Colonic mucosa (tissue), 4 donors: ENCODE measurements around the gene FAT1. TPM values are rescaled to one million over a fixed set of nuclear protein-coding genes. Genes with fewer than 3 reads are reported as not detected.

Source experiments
- DNase-seq: peaks from one replicate; pipeline ENCODE4 v3.0.0-alpha.2; 2020
- H3K27ac ChIP-seq: fragments of 200-600 bp; one replicate; pipeline ENCODE4 v1.8.0; 2021
- H3K27me3 ChIP-seq: fragments of 200-600 bp; one replicate; pipeline ENCODE4 v1.8.0; 2021
- H3K36me3 ChIP-seq: fragments of 200-600 bp; one replicate; pipeline ENCODE4 v1.8.0; 2021
- H3K4me1 ChIP-seq: fragments of 200-600 bp; one replicate; pipeline ENCODE4 v1.8.0; 2021; ENCODE audit warnings: mild to moderate bottlenecking
- H3K4me3 ChIP-seq: fragments of 200-600 bp; one replicate; pipeline ENCODE4 v1.8.0; 2021
- H3K9ac ChIP-seq, 2 donors: one replicate each; pipeline ENCODE4 v1.7.0; 2013; ENCODE audit warnings: control low read depth in 2 of 2, low read depth in 2 of 2, low read length in 2 of 2
- H3K9me3 ChIP-seq: fragments of 200-600 bp; one replicate; pipeline ENCODE4 v1.8.0; 2021
- intact Hi-C: fragments of 100-400 bp; cut with DNase I; formaldehyde crosslinking; loops from one replicate; pipeline ENCODE4 v1.14.1; 2022
- total RNA-seq, 2 donors: library from RNA; stranded (reverse); fragmentation: NEBNext Ultra II Directional in 1 of 2; extraction: Animal tissue kit (Norgen Biotek cat#: 25700) in 1 of 2; gene quantifications; one replicate each; pipeline ENCODE4 v1.2.1, GENCODE V29; 2021
- TF ChIP-seq, protein P1 (sequence below): fragments of 200-600 bp; IDR thresholded peaks from one replicate; pipeline ENCODE4 v1.8.0; 2022; ENCODE audit warnings: antibody characterized with exemption, mild to moderate bottlenecking
- donor health status: healthy.
- donor health status: DM: no; HTN: no; CAD: no.
- donor health status: DM: no; HTN: no; CAD: no.

Gene FAT1
- total RNA-seq, 2 donors from 2014 or later: 243 to 300 TPM

DNA sequence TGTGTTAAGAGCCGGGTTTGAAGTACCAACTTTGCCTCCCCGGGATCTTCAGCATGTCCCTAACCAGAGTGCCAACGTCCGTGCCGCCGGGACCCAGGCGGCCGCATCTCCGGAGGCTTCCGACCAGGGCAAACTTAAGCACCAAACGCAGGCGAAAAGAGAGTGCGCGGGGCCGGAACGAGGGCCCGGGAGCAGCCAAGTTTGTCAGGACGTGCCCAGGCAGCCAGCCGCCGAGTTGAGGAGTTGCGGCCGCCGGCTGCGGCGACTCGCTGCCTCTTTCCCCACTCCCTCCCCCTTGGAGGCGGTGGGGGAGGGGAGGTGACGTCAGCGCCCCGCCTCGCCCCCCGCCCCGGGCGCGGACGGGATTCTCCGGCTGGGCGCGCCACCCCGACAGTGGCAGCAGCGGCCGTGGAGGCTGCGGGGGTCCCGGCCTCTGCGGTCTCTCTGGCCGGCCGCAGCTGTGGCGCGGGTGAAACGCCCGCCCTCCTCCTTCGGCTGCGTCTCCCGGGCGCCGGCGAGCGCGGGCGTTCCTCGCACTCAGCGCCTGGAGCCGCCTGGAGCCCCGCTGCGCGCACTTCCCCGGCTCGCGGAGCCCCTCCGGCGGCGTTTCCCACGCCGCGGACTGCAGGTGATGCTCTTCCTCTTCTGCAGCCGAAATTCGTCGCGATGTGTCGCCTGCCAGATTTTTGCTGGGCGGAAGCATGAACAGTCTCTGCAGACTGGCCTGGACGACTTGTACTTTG, 2.9 kb upstream of the FAT1 start:
- no peaks in the 10 kb centered on the region for H3K27me3 ChIP-seq
- H3K9ac ChIP-seq: peak overlapping the region; percentile 71 to 98
- H3K9me3 ChIP-seq: no peaks in the 10 kb centered on the region
- TF ChIP-seq, protein P1, sequence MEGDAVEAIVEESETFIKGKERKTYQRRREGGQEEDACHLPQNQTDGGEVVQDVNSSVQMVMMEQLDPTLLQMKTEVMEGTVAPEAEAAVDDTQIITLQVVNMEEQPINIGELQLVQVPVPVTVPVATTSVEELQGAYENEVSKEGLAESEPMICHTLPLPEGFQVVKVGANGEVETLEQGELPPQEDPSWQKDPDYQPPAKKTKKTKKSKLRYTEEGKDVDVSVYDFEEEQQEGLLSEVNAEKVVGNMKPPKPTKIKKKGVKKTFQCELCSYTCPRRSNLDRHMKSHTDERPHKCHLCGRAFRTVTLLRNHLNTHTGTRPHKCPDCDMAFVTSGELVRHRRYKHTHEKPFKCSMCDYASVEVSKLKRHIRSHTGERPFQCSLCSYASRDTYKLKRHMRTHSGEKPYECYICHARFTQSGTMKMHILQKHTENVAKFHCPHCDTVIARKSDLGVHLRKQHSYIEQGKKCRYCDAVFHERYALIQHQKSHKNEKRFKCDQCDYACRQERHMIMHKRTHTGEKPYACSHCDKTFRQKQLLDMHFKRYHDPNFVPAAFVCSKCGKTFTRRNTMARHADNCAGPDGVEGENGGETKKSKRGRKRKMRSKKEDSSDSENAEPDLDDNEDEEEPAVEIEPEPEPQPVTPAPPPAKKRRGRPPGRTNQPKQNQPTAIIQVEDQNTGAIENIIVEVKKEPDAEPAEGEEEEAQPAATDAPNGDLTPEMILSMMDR: no peak
- H3K4me3 ChIP-seq: peak overlapping the region; percentile 76
- intact Hi-C loops: loop anchor here (5.0 kb wide), 1 partner anchor 206 kb away; no protein-coding TSS in a partner anchor
- H3K27ac ChIP-seq: peak overlapping the region; percentile 92
- H3K36me3 ChIP-seq: no peaks in the 10 kb centered on the region
- H3K4me1 ChIP-seq: no peaks in the 10 kb centered on the region
- DNase-seq: peak; percentile 88

- Histone ChIP-seq H3K36me3 (no peaks in the 10 kb centered on the region), H3K4me3 (peak overlapping the region; percentile 76), H3K27ac (peak overlapping the region; percentile 92), H3K27me3 (no peaks in the 10 kb centered on the region), H3K9me3 (no peaks in the 10 kb centered on the region), H3K4me1 (no peaks in the 10 kb centered on the region), H3K9ac (peak overlapping the region; percentile 71 to 98)
- DNase-seq: peak; percentile 87
- intact Hi-C loops: loop anchor here (5.0 kb wide), 1 partner anchor 207 kb away; no protein-coding TSS in a partner anchor
- TF ChIP-seq, protein P1: peak; percentile 66
These were observed 2.1 kb upstream of the FAT1 start for GRCh38 chr4:186725469-186726425.

DNA sequence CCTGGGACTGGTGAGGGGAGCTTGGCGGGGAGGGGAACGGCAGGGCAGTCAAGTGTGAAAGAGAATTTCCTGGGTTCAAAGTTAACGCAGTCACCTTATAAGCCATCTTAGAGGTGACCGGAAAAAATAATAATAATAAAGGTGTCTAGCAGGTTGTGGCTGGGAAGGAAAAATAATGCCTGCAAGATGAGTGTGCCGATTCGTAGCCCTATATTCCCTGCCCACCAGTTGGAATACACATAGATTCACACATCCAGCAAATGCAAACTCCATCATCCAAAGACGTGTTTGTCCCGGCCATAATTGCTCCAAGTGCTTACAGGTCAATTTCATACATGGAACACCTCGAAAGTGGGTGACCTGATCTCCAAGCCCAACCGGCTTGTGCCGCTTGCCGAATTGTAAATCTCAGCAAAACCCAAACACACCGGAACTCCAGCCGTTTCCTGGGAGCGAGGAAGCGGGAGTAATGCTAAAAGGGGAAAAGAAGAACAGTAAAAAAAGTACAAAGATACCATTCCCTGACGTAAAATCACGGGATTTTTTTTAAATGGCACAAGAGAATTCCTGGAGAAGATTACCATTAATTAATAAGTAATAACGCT, 1.3 kb upstream of the FAT1 start:
- intact Hi-C loops: loop anchor here (5.0 kb wide), 2 partner anchors 58 to 207 kb away; no protein-coding TSS in a partner anchor
- DNase-seq: peak; percentile 46
- peak overlapping the region; percentile 80 to 98 for H3K9ac ChIP-seq
- H3K27me3 ChIP-seq: no peaks in the 10 kb centered on the region
- peak overlapping the region; percentile 76 for H3K4me3 ChIP-seq
- H3K4me1 ChIP-seq: no peaks in the 10 kb centered on the region
- TF ChIP-seq, protein P1: no peak
- H3K9me3 ChIP-seq: no peaks in the 10 kb centered on the region
- no peaks in the 10 kb centered on the region for H3K36me3 ChIP-seq
- H3K27ac ChIP-seq: peak overlapping the region; percentile 92

GRCh38 chr4:186724058-186724863, 605 bp upstream of the FAT1 start:
- Histone ChIP-seq H3K9ac (peak overlapping the region; percentile 80 to 98), H3K9me3 (no peaks in the 10 kb centered on the region), H3K27me3 (no peaks in the 10 kb centered on the region), H3K4me3 (peak overlapping the region; percentile 76), H3K27ac (peak overlapping the region; percentile 92), H3K4me1 (no peaks in the 10 kb centered on the region), H3K36me3 (no peaks in the 10 kb centered on the region)
- peak; percentile 50 for DNase-seq
- TF ChIP-seq, protein P1: no peak
- intact Hi-C loops: loop anchor here (5.0 kb wide), 1 partner anchor 57 kb away; no protein-coding TSS in a partner anchor
